ENCODE results near the gene TMEM132C.

TMEM132C gene

DNA sequence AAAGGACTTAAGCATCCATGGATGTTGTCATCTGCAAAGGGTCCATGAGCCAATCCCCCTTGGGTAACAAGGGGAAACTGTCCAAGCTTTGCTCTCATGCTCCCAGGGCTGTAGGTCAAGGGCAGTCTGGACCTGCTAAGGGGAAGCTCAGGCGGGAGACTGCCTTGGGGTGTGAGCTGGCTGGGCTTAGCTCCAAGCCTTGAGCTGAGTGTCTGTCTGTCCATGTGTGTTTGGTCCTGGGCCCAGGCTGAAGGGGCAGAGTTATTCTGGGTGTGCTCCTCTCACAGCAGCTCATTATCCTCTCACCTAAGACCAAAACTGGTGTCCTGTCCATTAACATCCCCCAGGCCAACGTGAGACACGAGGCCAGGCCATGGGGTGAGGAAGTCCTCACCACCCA, 282.0 kb downstream of the TMEM132C start:
- DNase-seq: no peak
- no peaks in the 10 kb centered on the region for H3K36me3 ChIP-seq (ENCODE audit: control insufficient read depth in 4 of 4, insufficient read depth in 4 of 4, low read length in 3 of 4)
- no peaks in the 10 kb centered on the region for H3K4me1 ChIP-seq (ENCODE audit: control extremely low read depth in 1 of 4, control insufficient read depth in 4 of 4, insufficient read depth in 4 of 4, low read length in 3 of 4)
- no CpG with 5 or more reads among the region's 3 CpGs for WGBS (ENCODE audit: insufficient coverage)
- ChIA-PET CTCF (no interaction called here), POLR2A (no interaction called here)
- no peaks in the 10 kb centered on the region for H3K9me3 ChIP-seq (ENCODE audit: control extremely low read depth in 1 of 5, control insufficient read depth in 4 of 5, insufficient read depth in 2 of 5, low read depth in 1 of 5, low read length in 4 of 5)
- no peak overlapping the region for H3K4me3 ChIP-seq (ENCODE audit: control insufficient read depth in 1 of 7, extremely low read depth in 1 of 7, insufficient read depth in 4 of 7, low read depth in 2 of 7, low read length in 6 of 7)
- no peak overlapping the region for H3K27ac ChIP-seq (ENCODE audit: insufficient read depth in 1 of 2, low read depth in 1 of 2, low read length in 2 of 2, poor library complexity in 1 of 2, severe bottlenecking in 2 of 2)
- H3K27me3 ChIP-seq (replicated peaks in 2 of 5; ENCODE audit: control insufficient read depth in 4 of 5, insufficient read depth in 5 of 5, low read length in 4 of 5): peaks cover 0 to 10% (median 0%) of the 10 kb centered on the region in 5 experiments

DNA sequence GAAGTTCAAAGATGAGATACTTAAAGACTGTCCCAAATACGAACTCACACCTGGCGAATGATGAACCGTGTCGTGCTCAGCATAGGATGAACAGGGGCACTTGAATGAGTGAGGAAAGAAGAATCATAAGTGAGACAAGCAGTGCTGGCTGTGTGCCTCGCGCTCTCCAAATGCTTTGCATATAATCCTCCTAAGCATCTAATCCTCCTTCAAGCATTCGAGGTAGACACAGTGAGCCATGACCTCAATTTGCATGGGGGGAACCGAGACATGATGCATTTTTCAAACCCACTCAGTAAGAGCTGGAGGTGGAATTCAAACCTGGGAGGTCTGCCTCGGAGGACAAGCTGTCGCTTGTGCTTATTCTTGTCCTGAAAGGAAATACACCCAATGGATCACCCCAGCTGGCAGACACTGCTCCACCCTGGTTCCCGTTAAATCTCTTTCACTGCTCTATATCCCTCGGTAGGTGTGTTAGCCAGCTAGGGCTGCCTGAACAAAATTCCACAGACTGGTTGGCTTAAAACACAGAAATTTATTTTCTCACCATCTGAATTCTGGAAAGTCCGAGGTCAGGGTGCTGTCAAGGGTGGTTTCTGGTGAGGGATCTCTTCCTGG, 282.7 kb downstream of the TMEM132C start:
- no peak overlapping the region for H3K27ac ChIP-seq (ENCODE audit: insufficient read depth in 1 of 2, low read depth in 1 of 2, low read length in 2 of 2, poor library complexity in 1 of 2, severe bottlenecking in 2 of 2)
- DNase-seq: no peak
- H3K27me3 ChIP-seq (replicated peaks in 2 of 5; ENCODE audit: control insufficient read depth in 4 of 5, insufficient read depth in 5 of 5, low read length in 4 of 5): peaks cover 0 to 10% (median 0%) of the 10 kb centered on the region in 5 experiments
- 96% methylated on average over 10 of the region's 13 CpGs for WGBS (ENCODE audit: insufficient coverage)
- CTCF ChIA-PET: no interaction called here
- H3K4me1 ChIP-seq (ENCODE audit: control extremely low read depth in 1 of 4, control insufficient read depth in 4 of 4, insufficient read depth in 4 of 4, low read length in 3 of 4): no peaks in the 10 kb centered on the region
- no peaks in the 10 kb centered on the region for H3K9me3 ChIP-seq (ENCODE audit: control extremely low read depth in 1 of 5, control insufficient read depth in 4 of 5, insufficient read depth in 2 of 5, low read depth in 1 of 5, low read length in 4 of 5)
- H3K36me3 ChIP-seq (ENCODE audit: control insufficient read depth in 4 of 4, insufficient read depth in 4 of 4, low read length in 3 of 4): no peaks in the 10 kb centered on the region
- POLR2A ChIA-PET: no interaction called here
- no peak overlapping the region for H3K4me3 ChIP-seq (ENCODE audit: control insufficient read depth in 1 of 7, extremely low read depth in 1 of 7, insufficient read depth in 4 of 7, low read depth in 2 of 7, low read length in 6 of 7)

GRCh38 chr12:128551266-128551665, 284.3 kb downstream of the TMEM132C start:
- POLR2A ChIA-PET: no interaction called here
- CTCF ChIA-PET: no interaction called here

GRCh38 chr12:128554546-128555304, 287.8 kb downstream of the TMEM132C start:
- H3K4me1 ChIP-seq (ENCODE audit: control extremely low read depth in 1 of 4, control insufficient read depth in 4 of 4, insufficient read depth in 4 of 4, low read length in 3 of 4): no peaks in the 10 kb centered on the region
- H3K27ac ChIP-seq (ENCODE audit: insufficient read depth in 1 of 2, low read depth in 1 of 2, low read length in 2 of 2, poor library complexity in 1 of 2, severe bottlenecking in 2 of 2): no peak overlapping the region
- CTCF ChIA-PET: no interaction called here
- WGBS (ENCODE audit: insufficient coverage): 78% methylated on average over 9 of the region's 12 CpGs
- POLR2A ChIA-PET: no interaction called here
- no peak overlapping the region for H3K4me3 ChIP-seq (ENCODE audit: control insufficient read depth in 1 of 7, extremely low read depth in 1 of 7, insufficient read depth in 4 of 7, low read depth in 2 of 7, low read length in 6 of 7)
- DNase-seq: no peak
- peaks cover 0 to 7% (median 0%) of the 10 kb centered on the region in 5 experiments for H3K9me3 ChIP-seq (ENCODE audit: control extremely low read depth in 1 of 5, control insufficient read depth in 4 of 5, insufficient read depth in 2 of 5, low read depth in 1 of 5, low read length in 4 of 5)
- no peaks in the 10 kb centered on the region for H3K36me3 ChIP-seq (ENCODE audit: control insufficient read depth in 4 of 4, insufficient read depth in 4 of 4, low read length in 3 of 4)
- peaks cover 0 to 10% (median 2%) of the 10 kb centered on the region in 5 experiments for H3K27me3 ChIP-seq (replicated peaks in 2 of 5; ENCODE audit: control insufficient read depth in 4 of 5, insufficient read depth in 5 of 5, low read length in 4 of 5)

More at GRCh38 chr12:128551266-128551665, 284.3 kb downstream of the TMEM132C start:
- Histone ChIP-seq H3K27me3 (replicated peaks in 2 of 5; ENCODE audit: control insufficient read depth in 4 of 5, insufficient read depth in 5 of 5, low read length in 4 of 5) (peaks cover 0 to 10% (median 2%) of the 10 kb centered on the region in 5 experiments), H3K4me3 (ENCODE audit: control insufficient read depth in 1 of 7, extremely low read depth in 1 of 7, insufficient read depth in 4 of 7, low read depth in 2 of 7, low read length in 6 of 7) (no peak overlapping the region), H3K36me3 (ENCODE audit: control insufficient read depth in 4 of 4, insufficient read depth in 4 of 4, low read length in 3 of 4) (no peaks in the 10 kb centered on the region), H3K27ac (ENCODE audit: insufficient read depth in 1 of 2, low read depth in 1 of 2, low read length in 2 of 2, poor library complexity in 1 of 2, severe bottlenecking in 2 of 2) (no peak overlapping the region), H3K9me3 (ENCODE audit: control extremely low read depth in 1 of 5, control insufficient read depth in 4 of 5, insufficient read depth in 2 of 5, low read depth in 1 of 5, low read length in 4 of 5) (no peaks in the 10 kb centered on the region), H3K4me1 (ENCODE audit: control extremely low read depth in 1 of 4, control insufficient read depth in 4 of 4, insufficient read depth in 4 of 4, low read length in 3 of 4) (no peaks in the 10 kb centered on the region)
- no peak for DNase-seq
- 32% methylated on average over 7 of the region's 9 CpGs for WGBS (ENCODE audit: insufficient coverage)

- Histone ChIP-seq H3K4me3 (ENCODE audit: control insufficient read depth in 1 of 7, extremely low read depth in 1 of 7, insufficient read depth in 4 of 7, low read depth in 2 of 7, low read length in 6 of 7) (no peak overlapping the region), H3K27me3 (replicated peaks in 2 of 5; ENCODE audit: control insufficient read depth in 4 of 5, insufficient read depth in 5 of 5, low read length in 4 of 5) (peaks cover 0 to 4% (median 2%) of the 10 kb centered on the region in 5 experiments)
Observed at GRCh38 chr12:128557231-128557630, 290.3 kb downstream of the TMEM132C start.

GRCh38 chr12:128564956-128565355, 298.0 kb downstream of the TMEM132C start:
- WGBS (ENCODE audit: insufficient coverage): 89% methylated on average over 2 of the region's 3 CpGs
- POLR2A ChIA-PET: no interaction called here
- Histone ChIP-seq H3K4me1 (ENCODE audit: control extremely low read depth in 1 of 4, control insufficient read depth in 4 of 4, insufficient read depth in 4 of 4, low read length in 3 of 4) (no peaks in the 10 kb centered on the region), H3K27me3 (replicated peaks in 2 of 5; ENCODE audit: control insufficient read depth in 4 of 5, insufficient read depth in 5 of 5, low read length in 4 of 5) (peaks cover 0 to 2% (median 0%) of the 10 kb centered on the region in 5 experiments), H3K36me3 (ENCODE audit: control insufficient read depth in 4 of 4, insufficient read depth in 4 of 4, low read length in 3 of 4) (no peaks in the 10 kb centered on the region), H3K4me3 (ENCODE audit: control insufficient read depth in 1 of 7, extremely low read depth in 1 of 7, insufficient read depth in 4 of 7, low read depth in 2 of 7, low read length in 6 of 7) (no peak overlapping the region), H3K9me3 (ENCODE audit: control extremely low read depth in 1 of 5, control insufficient read depth in 4 of 5, insufficient read depth in 2 of 5, low read depth in 1 of 5, low read length in 4 of 5) (peaks cover 0 to 4% (median 0%) of the 10 kb centered on the region in 5 experiments), H3K27ac (ENCODE audit: insufficient read depth in 1 of 2, low read depth in 1 of 2, low read length in 2 of 2, poor library complexity in 1 of 2, severe bottlenecking in 2 of 2) (no peak overlapping the region)
- no peak for DNase-seq
- CTCF ChIA-PET: no interaction called here

More at GRCh38 chr12:128557231-128557630, 290.3 kb downstream of the TMEM132C start:
- 71% methylated on average over 1 of the region's 1 CpG for WGBS (ENCODE audit: insufficient coverage)
- POLR2A ChIA-PET: no interaction called here
- CTCF ChIA-PET: no interaction called here
- Histone ChIP-seq H3K36me3 (ENCODE audit: control insufficient read depth in 4 of 4, insufficient read depth in 4 of 4, low read length in 3 of 4) (no peaks in the 10 kb centered on the region), H3K4me1 (ENCODE audit: control extremely low read depth in 1 of 4, control insufficient read depth in 4 of 4, insufficient read depth in 4 of 4, low read length in 3 of 4) (no peaks in the 10 kb centered on the region), H3K27ac (ENCODE audit: insufficient read depth in 1 of 2, low read depth in 1 of 2, low read length in 2 of 2, poor library complexity in 1 of 2, severe bottlenecking in 2 of 2) (no peak overlapping the region), H3K9me3 (ENCODE audit: control extremely low read depth in 1 of 5, control insufficient read depth in 4 of 5, insufficient read depth in 2 of 5, low read depth in 1 of 5, low read length in 4 of 5) (peaks cover 0 to 7% (median 0%) of the 10 kb centered on the region in 5 experiments)
- DNase-seq: no peak

- Histone ChIP-seq H3K4me3 (ENCODE audit: control insufficient read depth in 1 of 7, extremely low read depth in 1 of 7, insufficient read depth in 4 of 7, low read depth in 2 of 7, low read length in 6 of 7) (no peak overlapping the region), H3K27me3 (replicated peaks in 2 of 5; ENCODE audit: control insufficient read depth in 4 of 5, insufficient read depth in 5 of 5, low read length in 4 of 5) (peaks cover 0 to 1% (median 0%) of the 10 kb centered on the region in 5 experiments), H3K27ac (ENCODE audit: insufficient read depth in 1 of 2, low read depth in 1 of 2, low read length in 2 of 2, poor library complexity in 1 of 2, severe bottlenecking in 2 of 2) (no peak overlapping the region), H3K4me1 (ENCODE audit: control extremely low read depth in 1 of 4, control insufficient read depth in 4 of 4, insufficient read depth in 4 of 4, low read length in 3 of 4) (no peaks in the 10 kb centered on the region), H3K9me3 (ENCODE audit: control extremely low read depth in 1 of 5, control insufficient read depth in 4 of 5, insufficient read depth in 2 of 5, low read depth in 1 of 5, low read length in 4 of 5) (peaks cover 0 to 10% (median 6%) of the 10 kb centered on the region in 5 experiments), H3K36me3 (ENCODE audit: control insufficient read depth in 4 of 4, insufficient read depth in 4 of 4, low read length in 3 of 4) (no peaks in the 10 kb centered on the region)
- no peak for DNase-seq
- POLR2A ChIA-PET: no interaction called here
- CTCF ChIA-PET: no interaction called here
- WGBS (ENCODE audit: insufficient coverage): 80% methylated on average over 6 of the region's 7 CpGs
Observed at GRCh38 chr12:128567730-128568129, 300.8 kb downstream of the TMEM132C start.
